Body of pancreas (tissue), 4 donors: ENCODE measurements around the gene TC2N.

Experiments
- CTCF ChIP-seq, 7 experiments: fragments of 450-650 bp in 4 of 7; fragments of 200-600 bp in 3 of 7; sonication (generic) in 3 of 7; IDR thresholded peaks; one replicate each; pipeline ENCODE4 v1.5.1; 2016 to 2019; ENCODE audit warnings: antibody characterized with exemption in 7 of 7
- POLR2A ChIP-seq, 3 donors: fragments of 450-650 bp; IDR thresholded peaks; one replicate each; pipeline ENCODE4 v1.6.1; 2016; ENCODE audit warnings: antibody characterized with exemption in 3 of 3, mild to moderate bottlenecking in 2 of 3

- no peak for TF ChIP-seq CTCF (IDR thresholded peaks at IDR 0.05)
- no peak for TF ChIP-seq POLR2A (IDR thresholded peaks at IDR 0.05)
These were observed 92.9 kb downstream of the TC2N start for GRCh38 chr14:91774140-91775096.
